Measurements from ENCODE around the gene DIABLO. TPM values are rescaled to one million over a fixed set of nuclear protein-coding genes. Genes with fewer than 3 reads are reported as not detected.

The DIABLO gene
- total and polyA plus RNA-seq, 8 donors = 34.6 to 63.8 (median 55.3) TPM

DNA sequence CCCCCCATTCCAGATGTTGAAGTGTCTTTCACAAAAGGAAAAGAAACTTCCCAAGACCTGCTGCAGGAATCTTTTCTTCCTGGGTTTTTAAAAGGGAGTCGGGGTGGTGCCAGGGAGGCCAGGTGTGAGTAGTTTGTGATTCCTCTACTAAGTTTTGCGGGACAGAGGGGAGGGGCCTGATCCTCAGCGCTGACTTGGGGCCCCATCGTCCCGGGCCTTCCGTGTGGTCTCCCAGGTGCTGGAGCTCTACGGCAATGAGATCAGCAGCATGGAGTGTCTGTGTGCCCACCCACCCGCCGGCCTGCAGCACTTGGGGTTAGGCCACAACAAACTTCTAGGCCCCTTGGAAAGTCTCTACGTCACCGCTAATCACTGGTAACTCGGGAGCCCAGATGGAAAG, 38.4 kb downstream of the DIABLO start:
- Histone ChIP-seq H3K9me3 (no peaks in the 10 kb centered on the region), H3K27me3 (peaks cover 0 to 16% of the 10 kb centered on the region in 2 donors), H3K4me3 (no peak overlapping the region), H3K36me3 (no peaks in the 10 kb centered on the region), H3K4me1 (peaks cover 0 to 12% of the 10 kb centered on the region in 2 donors), H3K27ac (no peak overlapping the region)
- TF ChIP-seq, protein P1, sequence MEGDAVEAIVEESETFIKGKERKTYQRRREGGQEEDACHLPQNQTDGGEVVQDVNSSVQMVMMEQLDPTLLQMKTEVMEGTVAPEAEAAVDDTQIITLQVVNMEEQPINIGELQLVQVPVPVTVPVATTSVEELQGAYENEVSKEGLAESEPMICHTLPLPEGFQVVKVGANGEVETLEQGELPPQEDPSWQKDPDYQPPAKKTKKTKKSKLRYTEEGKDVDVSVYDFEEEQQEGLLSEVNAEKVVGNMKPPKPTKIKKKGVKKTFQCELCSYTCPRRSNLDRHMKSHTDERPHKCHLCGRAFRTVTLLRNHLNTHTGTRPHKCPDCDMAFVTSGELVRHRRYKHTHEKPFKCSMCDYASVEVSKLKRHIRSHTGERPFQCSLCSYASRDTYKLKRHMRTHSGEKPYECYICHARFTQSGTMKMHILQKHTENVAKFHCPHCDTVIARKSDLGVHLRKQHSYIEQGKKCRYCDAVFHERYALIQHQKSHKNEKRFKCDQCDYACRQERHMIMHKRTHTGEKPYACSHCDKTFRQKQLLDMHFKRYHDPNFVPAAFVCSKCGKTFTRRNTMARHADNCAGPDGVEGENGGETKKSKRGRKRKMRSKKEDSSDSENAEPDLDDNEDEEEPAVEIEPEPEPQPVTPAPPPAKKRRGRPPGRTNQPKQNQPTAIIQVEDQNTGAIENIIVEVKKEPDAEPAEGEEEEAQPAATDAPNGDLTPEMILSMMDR (IDR thresholded peaks at IDR 0.05) = no peak
- intact Hi-C loops (cut with DNase I) = no loop called here
- ATAC-seq (no peak), DNase-seq (no peak)

DNA sequence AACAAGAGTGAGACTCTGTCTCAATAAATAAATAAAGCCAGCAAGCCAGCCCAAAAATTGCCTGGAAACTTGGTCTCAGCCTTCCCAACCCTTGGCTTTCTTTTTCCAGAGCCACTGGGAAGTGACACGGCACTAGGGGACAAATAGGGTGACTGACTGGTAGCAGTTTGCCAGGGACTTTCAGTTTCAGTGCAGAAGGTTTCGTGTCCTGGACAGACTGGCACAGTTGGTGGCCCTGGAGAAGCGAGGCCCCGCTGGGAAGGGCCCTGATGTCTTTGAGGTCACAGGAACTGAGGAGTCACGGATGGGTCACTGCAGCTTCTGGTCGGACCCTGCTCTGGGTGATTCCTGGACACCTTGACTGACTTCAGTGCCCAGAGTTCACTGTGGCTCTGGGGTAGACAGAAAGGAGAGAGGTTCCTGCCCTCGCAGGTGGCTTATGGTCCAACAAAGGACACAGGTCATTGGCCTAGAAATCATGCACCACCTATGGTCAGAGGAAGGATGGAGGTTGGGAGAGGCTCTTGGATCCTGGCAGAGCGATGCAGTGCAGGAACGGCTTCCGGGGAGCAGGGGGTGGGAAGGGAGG, 40.3 kb downstream of the DIABLO start:
- H3K27me3 ChIP-seq = peaks cover 0 to 26% of the 10 kb centered on the region in 2 donors
- H3K36me3 ChIP-seq = no peaks in the 10 kb centered on the region
- peaks cover 0 to 12% of the 10 kb centered on the region in 2 donors for H3K4me1 ChIP-seq
- no peak overlapping the region for H3K27ac ChIP-seq
- no peak overlapping the region for H3K4me3 ChIP-seq
- H3K9me3 ChIP-seq = no peaks in the 10 kb centered on the region
- intact Hi-C loops (cut with DNase I) = no loop called here
- TF ChIP-seq, protein P1 (IDR thresholded peaks at IDR 0.05) = no peak
- ATAC-seq (no peak), DNase-seq (no peak)

DNA sequence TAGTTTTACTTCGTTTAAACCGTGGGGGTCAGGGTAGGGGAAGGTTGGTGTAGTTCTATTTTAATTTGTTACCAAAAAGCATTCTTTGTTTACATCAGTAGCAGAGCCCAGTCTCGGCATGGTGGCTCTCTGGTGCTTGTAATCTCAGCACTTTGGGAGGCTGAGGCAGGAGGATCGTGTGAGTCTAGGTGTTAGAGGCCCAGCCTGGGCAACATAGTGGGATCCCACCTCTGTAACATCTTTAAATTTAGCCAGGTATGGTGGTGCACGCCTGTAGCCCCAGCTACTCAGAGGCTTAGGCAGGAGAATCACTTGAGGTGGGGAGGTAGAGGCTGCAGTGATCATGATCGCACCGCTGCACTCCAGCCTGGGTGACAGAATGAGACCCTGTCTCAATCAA, 40.8 kb downstream of the DIABLO start:
- TF ChIP-seq, protein P1 (IDR thresholded peaks at IDR 0.05) = no peak
- Histone ChIP-seq H3K9me3 (no peaks in the 10 kb centered on the region), H3K36me3 (no peaks in the 10 kb centered on the region), H3K4me3 (no peak overlapping the region), H3K27ac (no peak overlapping the region), H3K4me1 (peaks cover 0 to 12% of the 10 kb centered on the region in 2 donors), H3K27me3 (peaks cover 0 to 26% of the 10 kb centered on the region in 2 donors)
- DNase-seq = no peak
- no peak for ATAC-seq
- intact Hi-C loops (cut with DNase I) = no loop called here

DNA sequence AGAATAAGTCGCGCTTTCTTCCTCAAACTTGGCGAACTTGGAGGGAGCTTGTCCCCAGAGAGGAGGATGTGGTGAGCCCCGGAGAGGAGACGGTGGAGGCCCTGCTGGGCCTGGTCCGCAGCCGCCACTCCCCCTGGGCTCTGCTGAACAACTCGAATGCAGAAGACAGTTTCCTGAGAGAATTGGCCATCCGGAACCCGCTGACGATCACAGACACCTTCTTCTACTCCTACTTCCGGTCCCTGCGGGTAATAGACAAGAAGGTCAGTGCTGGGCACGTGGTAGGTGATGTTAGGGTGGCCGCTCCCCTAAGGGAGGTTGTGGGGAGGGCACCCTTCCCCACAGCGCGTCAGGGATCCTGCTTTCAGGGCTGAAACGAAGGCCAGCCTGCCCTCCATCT, 41.3 kb downstream of the DIABLO start:
- Histone ChIP-seq H3K27me3 (peaks cover 0 to 26% of the 10 kb centered on the region in 2 donors), H3K4me1 (peaks cover 0 to 12% of the 10 kb centered on the region in 2 donors), H3K36me3 (no peaks in the 10 kb centered on the region), H3K9me3 (no peaks in the 10 kb centered on the region), H3K27ac (no peak overlapping the region), H3K4me3 (no peak overlapping the region)
- intact Hi-C loops (cut with DNase I) = no loop called here
- no peak for DNase-seq
- ATAC-seq = no peak
- TF ChIP-seq, protein P1 (IDR thresholded peaks at IDR 0.05) = no peak

DNA sequence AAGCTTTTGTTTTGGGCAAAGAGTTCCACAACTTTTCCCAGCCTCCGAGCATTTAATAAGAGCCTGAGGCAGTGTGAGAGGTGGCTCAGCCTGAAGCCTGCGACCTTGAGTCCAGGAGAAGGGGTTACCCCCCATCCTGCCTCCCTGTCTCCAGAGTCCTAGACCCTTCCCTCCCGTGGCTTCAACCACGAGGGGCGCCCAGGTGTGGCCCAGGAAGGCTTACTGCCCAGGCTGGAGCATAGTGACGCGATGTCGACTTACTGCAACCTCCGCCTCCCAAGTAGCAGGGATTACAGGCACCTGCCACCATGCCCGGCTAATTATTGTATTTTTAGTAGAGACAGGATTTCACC, 42.3 kb downstream of the DIABLO start:
- peak overlapping the region; percentile 41 to 43 for H3K4me3 ChIP-seq
- peaks cover 0 to 12% of the 10 kb centered on the region in 2 donors for H3K4me1 ChIP-seq
- ATAC-seq = peak; percentile 9
- intact Hi-C loops (cut with DNase I) = no loop called here
- DNase-seq = no peak
- H3K9me3 ChIP-seq = no peaks in the 10 kb centered on the region
- H3K27me3 ChIP-seq = peaks cover 0 to 26% of the 10 kb centered on the region in 2 donors
- no peak overlapping the region for H3K27ac ChIP-seq
- TF ChIP-seq, protein P1 (IDR thresholded peaks at IDR 0.05) = no peak
- H3K36me3 ChIP-seq = no peaks in the 10 kb centered on the region

Data from left lung (tissue), 10 donors.